ENCODE measurements around the gene FAT1. TPM values are rescaled to one million over a fixed set of nuclear protein-coding genes. Genes with fewer than 3 reads are reported as not detected.

Gene FAT1
- total RNA-seq, 1 donor from 2014 or later = 154 TPM

DNA sequence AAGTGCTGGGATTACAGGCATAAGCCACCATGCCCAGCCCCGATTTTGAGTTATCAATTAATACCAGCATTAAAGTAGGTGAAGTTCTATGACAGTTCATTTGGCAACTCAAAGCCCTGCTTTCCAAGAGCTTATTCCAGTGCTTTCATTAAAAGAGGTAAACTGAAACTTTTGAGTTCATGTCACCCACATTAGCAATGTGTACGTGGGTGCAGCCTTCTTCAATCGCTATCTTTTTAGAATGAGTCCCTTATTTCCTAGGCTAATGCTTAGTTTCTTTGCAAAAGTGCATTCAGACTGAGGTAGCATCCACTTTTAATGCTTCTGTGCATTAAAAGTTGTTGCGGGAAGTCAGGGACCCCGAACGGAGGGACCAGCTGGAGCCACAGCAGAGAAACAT is 142.2 kb downstream of the FAT1 start:
- no peak for DNase-seq (ENCODE audit: extremely low read depth, low read depth, low spot score)

DNA sequence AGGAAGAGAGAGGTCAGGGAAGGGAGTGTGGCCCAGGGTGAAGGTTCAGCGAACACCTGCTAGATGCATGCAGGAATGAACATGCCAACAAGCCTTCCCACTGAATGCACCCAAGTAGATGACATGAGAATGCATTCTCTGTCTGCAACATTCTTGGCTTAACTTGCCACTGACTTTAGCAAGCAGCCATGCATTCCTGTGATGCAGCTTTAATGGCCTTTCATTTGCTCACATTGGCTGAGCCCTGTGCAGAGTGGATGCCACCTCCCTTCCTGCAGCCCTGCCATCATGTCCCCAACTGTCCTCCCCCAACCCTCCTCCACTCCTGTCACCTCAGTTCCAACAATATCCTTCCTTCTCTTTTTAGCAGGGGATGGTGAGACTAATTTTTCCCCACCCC is 143.0 kb downstream of the FAT1 start:
- no peak for DNase-seq (ENCODE audit: extremely low read depth, low read depth, low spot score)

DNA sequence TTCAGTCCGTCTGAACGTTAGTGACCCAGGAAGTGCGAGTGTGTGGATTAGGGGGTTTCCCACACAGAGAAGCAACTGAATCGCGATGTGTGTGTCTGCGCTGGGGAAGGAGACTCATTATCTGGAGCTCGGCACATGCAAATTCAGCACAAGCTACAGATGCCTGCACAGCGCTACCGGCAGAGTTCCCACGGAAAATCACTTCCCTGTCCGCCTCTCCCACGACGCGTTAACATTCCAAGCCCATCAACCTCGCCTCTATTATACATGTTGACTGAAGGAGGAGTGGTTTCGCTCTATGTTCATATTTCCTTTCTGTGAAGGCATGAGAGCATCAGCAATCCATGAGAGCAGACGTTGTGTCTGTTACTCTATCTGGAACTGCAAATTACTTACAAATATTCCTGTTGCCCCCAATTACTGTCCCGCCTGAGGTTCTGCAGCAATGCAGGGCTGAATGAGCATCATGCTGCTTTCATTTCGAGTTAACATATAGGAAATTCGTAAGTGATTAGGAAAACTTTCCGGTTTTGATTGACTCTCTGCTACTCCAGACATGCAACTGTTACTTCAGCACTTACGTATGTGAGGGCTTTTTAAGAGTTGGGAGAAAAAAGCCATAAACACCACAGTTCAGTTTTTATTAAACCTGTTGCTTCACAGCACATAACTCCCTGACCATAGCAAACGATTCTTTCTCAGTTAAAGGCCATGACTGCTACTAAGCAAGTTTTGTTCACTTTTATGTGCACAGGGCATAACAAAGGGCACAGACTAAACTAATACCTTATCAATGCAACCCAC is 153.3 kb downstream of the FAT1 start:
- DNase-seq (ENCODE audit: extremely low read depth, low read depth, low spot score) = no peak

DNA sequence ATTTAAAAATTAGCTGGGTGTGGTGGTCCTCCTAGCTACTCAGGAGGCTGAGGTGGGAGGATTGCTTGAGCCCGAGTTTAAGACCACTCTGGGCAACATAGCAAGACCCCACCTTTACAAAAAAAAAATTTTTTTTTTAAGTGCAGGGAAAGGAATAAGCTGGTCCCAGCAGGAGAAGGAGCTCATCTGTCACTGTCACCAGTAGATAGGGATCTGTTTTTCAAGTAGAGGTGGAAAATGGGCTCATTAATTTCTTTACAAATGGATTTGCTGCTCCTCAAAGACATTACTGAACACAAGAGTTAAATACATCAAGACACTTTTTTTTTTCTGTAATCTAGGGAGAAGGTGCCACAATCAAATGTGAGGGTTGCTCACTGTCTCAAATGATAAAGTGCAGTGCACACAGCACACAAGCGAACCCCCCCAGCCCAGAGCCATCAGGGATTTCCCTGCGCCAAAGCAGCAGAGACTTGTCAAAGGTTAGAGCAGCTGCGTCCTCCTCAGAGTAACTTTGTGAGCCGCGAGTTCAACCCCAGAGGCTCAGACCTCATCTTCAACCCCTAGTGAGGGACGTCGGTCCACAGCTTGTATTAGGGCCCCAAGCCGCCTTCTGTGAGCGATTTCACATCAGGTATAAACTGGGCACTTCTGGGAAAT is 154.0 kb downstream of the FAT1 start:
- DNase-seq (ENCODE audit: extremely low read depth, low read depth, low spot score) = no peak

DNA sequence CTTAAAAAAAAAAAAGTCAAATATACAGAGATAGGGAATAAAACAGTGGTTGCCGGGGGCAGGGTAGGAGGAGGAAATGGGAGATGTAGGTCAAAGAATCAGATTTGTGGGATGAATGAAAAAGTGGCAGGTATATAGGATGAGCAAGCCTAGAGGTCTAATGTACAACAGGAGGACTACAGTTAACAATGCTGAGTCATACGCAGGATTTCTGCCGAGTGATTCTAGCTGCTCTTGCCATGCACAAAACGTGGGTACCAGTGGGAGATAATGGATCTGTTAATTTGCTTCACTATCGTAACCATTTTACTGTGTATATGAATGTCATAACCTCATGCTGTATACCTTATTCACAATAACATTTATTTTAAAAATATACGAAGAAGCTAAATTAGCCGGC is 157.6 kb downstream of the FAT1 start:
- DNase-seq (ENCODE audit: extremely low read depth, low read depth, low spot score) = no peak

DNA sequence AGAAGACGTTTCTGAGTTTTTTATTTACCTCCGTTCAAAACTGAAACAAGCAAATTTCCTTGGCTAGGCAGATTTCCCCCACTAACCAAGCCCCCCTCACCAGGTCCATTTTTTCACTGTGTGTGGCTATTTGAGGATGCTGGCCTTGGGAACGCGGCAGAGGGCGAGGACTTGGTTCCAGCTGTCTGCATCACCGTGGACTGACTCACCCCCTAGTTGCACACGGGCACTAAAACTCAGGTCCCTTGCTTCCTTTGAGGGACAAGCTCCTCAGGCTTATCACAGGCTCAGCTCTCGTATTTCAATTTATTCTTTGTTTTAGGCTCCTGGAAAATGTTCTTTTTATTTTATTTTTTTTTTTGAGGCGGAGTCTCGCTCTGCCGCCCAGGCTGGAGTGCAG is 159.9 kb downstream of the FAT1 start:
- DNase-seq (ENCODE audit: extremely low read depth, low read depth, low spot score) = no peak

DNA sequence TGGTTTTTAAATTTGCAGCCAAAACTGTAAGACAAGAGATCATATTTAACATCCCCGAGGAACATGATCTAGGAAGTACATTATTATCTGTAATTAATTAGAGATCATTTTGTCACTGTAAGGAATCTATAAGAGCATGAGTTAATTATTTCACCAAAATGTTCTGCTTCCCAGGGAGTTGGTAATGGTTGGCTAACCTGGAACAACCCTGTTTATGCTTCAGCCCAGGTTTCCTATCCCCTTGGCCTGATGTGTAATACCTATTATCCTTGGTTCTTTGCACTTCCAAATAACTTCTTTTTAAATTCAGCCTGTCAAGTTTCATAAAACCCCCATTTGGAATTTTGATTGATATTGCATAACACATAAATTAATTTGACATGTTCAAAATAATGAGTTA is 161.9 kb downstream of the FAT1 start:
- no peak for DNase-seq (ENCODE audit: extremely low read depth, low read depth, low spot score)

DNA sequence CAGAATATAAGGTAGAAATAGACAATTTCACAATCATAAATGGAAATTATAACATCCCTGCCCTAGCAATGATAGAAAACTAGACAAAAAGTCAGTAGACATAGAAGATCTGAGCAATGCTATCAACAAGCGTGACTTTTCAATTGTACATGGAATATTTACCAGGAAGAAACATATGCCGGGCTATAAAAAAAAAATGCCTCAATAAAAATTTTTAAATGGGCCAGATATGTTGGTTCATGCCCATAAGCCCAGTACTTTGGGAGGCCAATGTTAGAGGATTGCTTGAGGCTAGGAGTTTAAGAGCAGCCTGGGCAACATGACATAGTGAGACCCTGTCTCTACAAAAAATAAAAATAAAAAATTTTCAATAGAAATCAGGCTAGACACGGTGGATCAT is 163.0 kb downstream of the FAT1 start:
- DNase-seq (ENCODE audit: extremely low read depth, low read depth, low spot score) = no peak

DNA sequence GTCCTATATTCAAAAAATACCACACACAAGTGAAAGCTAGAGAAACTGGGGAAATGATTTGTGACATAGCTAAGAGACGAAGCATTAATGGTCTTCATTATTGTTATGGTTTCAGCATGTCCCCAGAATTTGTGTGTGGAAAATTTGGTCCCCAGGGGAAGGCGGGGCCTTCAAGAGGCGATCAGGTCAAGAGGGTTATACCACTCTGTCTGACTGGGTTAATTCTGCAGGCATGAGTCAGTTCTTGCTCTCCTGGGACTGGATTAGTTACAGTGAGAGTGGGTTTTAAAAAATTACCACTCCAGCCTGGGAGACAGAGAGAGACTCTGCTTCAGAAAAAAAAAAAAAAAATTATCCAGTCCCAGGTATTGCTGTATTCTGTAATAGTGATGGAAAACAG is 166.2 kb downstream of the FAT1 start:
- DNase-seq (ENCODE audit: extremely low read depth, low read depth, low spot score) = no peak

DNA sequence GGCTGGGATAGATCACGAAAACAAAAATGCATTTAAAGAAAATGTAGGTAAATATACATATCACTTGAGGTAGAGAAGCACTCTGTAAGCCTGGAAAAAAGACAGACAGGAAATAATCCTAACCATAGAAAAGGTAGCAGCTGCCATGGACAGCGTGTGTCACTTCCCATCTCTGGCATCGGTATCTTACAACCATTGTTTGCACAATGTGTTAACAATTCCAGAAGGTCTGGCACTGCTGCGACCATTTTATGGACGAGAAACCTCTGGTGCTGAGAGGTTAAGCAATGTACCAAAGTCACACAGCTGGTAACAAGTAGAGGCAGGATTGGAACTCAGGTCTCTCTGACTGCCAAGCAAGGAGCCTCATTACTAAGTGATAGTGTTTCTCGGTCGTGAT is 166.6 kb downstream of the FAT1 start:
- no peak for DNase-seq (ENCODE audit: extremely low read depth, low read depth, low spot score)

DNA sequence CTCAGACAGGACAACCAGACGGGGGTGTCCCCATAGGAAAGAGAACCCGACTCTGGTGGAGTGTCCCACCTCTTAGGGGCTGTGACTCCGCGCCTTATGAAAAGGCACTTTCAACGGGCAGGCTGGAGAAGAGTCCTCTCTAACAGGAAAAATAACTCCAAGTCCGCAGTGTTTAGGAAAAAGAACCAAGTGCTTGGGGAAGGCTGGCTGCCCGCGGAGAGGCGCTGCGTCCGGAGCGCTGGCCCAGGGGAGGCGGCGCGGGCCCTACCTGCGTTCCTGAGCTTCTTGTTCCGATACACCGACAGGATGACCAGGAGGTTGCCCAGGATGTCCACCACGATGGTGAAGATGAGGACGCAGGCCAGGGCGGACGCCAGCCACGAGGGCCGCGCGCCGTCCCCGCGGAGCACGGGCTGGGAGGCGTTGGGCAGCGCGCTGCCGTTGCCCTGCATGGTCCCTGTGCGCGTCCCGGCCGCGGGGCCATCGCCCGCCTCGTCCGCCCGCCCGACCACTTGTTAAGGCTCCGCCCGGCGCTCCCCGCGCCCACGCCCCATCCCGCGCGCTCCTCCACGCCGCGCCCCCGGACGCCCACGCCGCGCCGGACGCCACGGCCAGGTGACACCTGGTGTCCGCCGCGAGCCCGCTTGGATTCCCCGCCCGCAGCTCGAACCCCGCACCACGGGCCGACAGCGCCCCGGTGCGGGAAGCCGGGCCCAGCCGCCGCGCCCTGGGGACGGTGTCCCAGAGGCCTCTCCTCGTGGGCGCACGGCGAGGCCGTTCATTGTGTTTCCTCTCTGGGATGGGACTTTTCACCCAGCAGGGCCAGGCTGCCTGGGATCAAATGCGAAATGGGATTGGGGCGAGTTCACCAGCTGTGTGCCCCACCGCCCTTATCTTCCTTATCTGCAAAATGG is 168.5 kb downstream of the FAT1 start, which contains the start of gene MTNR1A:
Gene MTNR1A, minus strand, starts transcription at position 654 of the 914 bp plus-strand sequence. Its CDS starts 202 bp downstream, at position 452.
- DNase-seq (ENCODE audit: extremely low read depth, low read depth, low spot score) = no peak

DNA sequence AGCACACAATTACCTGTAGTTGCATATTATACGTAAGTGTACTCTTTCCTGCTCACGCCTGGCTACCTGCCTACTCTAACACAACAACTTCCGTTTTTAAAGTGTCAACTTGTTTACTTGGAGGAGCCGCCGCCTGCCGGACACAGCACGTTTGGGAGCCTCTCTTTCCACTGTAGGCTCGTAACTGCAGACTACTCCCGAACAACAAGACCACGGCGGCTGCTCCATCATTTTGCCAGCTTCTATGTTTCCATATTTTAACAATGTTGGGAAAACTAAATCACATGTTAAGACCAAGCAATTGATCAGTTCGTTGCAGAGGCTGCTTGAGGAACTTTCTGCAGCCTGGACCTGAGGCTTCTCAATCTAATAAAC is 169.1 kb downstream of the FAT1 start:
- no peak for DNase-seq (ENCODE audit: extremely low read depth, low read depth, low spot score)

DNA sequence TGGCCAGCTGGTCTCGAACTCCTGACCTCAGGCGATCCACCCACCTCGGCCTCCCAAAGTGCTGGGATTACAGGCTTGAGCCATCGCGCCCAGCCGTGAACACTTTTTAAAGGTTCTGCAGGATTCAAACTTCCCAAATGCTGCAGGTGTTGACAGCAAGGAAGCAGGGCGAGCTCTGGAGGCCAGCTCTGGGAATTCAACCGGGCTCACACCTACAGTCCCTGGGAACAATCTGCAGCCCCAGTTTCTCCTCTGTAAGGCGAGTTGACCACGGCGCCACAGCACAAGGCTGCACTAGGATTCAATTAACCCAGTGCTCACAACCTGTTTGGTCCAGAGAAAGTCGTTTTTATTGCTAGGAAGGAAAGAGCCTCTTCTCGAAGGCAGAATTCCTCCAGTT is 169.9 kb downstream of the FAT1 start:
- DNase-seq (ENCODE audit: extremely low read depth, low read depth, low spot score) = no peak

DNA sequence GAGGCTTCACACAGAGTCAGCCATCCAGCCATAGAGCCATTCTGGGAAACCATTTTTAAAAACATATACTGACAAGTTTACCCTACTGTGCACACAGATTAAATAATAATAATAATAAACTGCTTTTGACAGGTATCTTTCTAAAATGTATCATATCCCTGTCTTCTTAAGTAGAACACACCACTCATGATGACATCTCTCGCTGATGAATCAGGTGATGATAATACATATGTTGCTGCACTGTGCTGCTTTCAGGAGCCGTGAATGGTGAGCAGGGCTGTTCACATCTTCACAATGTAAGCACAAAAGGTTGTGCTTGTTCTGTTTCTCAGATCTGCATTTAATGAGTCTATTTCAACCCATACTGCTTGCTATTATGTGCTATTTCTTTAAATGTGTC is 171.8 kb downstream of the FAT1 start:
- no peak for DNase-seq (ENCODE audit: extremely low read depth, low read depth, low spot score)

DNA sequence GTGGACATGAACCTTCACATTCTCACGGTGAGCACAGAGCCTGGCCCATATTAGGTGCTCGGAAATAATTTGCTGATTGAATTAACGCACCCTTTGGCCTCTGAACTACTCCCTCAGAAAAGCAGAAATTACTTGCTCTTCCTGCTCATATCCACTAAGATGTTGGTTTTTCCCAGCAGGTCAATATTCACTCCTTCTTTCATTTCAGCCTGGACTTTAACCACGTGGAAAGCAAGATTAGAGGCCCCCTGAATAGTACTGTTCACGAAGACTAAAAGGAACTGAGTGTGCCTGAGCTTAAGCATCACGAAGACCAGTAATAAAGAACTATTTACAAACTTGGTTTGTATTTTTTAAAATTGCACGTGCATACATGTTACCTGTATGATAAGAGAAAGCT is 178.2 kb downstream of the FAT1 start:
- no peak for DNase-seq (ENCODE audit: extremely low read depth, low read depth, low spot score)

DNA sequence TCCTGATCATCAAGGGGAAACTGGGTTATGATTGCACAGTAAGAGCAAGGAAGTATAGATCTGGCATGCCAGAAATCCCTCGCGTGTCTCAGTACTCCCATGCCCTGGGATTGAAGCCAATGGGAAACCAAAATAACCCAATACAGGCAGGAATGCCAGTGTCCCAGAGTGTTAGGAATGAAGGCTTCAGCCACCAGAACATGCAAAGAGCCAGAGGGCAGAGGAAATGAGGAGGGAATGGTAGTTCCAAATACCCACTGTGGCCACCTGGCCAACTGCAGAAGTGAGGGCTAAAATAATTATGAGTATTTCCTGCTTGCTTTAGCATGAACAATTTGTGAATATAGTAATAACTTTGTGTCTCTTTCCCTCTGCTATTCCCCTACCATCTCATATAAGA is 180.4 kb downstream of the FAT1 start:
- no peak for DNase-seq (ENCODE audit: extremely low read depth, low read depth, low spot score)

DNA sequence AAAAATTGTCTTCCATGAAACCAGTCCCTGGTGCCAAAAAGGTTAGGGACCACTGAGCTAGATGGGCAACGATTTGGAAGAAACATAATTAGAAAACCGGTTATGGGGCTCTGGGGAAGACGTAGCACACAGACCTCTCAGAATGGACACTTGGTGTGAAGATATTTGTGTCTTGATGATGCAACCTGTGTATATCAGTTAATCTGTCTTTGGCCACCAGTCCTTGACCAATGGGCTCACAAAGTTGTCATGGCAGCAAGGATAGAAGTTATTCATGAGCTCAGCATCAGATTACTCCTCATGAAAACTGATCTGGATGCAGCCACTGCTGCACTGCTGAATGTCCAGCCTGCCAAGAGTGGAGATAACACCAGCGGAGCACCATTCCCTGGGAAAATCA is 181.9 kb downstream of the FAT1 start:
- no peak for DNase-seq (ENCODE audit: extremely low read depth, low read depth, low spot score)

DNA sequence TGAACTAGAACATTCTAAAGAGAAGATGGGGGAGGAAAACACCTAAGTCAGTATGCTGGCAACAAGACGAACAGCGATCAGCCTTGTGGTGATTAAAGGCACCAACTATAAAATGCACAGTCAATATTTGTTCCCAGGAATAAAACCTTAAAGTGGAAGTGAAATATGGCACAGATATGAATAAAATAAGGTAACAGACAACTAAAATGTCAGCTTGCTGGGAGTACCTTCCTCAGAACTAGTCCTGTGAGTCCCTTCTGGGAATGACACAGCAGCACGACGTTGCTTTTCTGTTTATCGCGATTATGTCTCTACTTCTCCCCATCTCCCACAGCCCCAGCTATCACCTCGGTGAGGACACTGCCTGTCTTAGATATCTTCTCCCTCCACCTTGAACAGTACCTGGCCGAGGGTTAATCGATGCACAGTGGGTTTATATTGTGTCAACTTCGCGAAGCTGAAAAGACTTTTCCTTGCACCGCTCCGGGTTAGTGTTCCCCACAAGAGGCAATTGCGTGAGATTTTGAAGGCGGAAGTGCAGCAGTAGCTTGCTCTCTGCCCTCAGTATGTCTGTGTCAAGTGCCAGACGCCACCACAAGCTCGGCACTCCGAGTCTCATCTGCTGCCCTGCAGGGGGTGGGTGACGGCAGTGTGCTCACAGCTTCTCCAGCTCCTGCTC is 185.7 kb downstream of the FAT1 start:
- no peak for DNase-seq (ENCODE audit: extremely low read depth, low read depth, low spot score)

Measured in glomerular endothelial cell (primary cell).